HepG2 (cell line): ENCODE measurements around the gene RNF126. TPM values are rescaled to one million over a fixed set of nuclear protein-coding genes. Genes with fewer than 3 reads are reported as not detected.

Experiments
- ATAC-seq: fragments of 200-7000 bp; cut with Tn5 transposase; 3 replicates; pipeline ENCODE4 v1.9.1; 2020; ENCODE audit warnings: mild to moderate bottlenecking, moderate library complexity
- BruUV-seq: library from RNA; stranded (reverse); fragments of 400-500 nt; replicated peaks from 2 replicates; lab custom pipeline; 2021; lab: Mats Ljungman, UMichigan
- CTCF ChIA-PET: fragments of 300-600 bp; formaldehyde crosslinking; extraction: SDS; loops from one replicate; lab custom pipeline; 2021; ENCODE audit warnings: low total read pairs, inconsistent platforms, low intra/inter-chr PET ratio; lab: Yijun Ruan, JAX
- POLR2A ChIA-PET: fragments of 350-600 bp; sonication (Branson Sonifier 250); formaldehyde crosslinking; loops from one replicate; lab custom pipeline; 2020; ENCODE audit warnings: antibody characterized with exemption, inconsistent platforms; lab: Yijun Ruan, JAX
- DNase-seq: peaks from one replicate; pipeline ENCODE4 v3.0.0-alpha.2; 2015; ENCODE audit warnings: low spot score
- FAIRE-seq: peaks from 3 replicates; lab custom pipeline; 2011; peaks lifted over from hg19 to GRCh38; lab: Jason Lieb, UNC
- H2AFZ ChIP-seq: one replicate; pipeline ENCODE4 v1.6.1; 2011; ENCODE audit warnings: low read length, inconsistent platforms
- H3K27ac ChIP-seq: fragments of 300-600 bp; 3 replicates; pipeline ENCODE4 v1.8.0; 2011; ENCODE audit warnings: mixed run types, mild to moderate bottlenecking, mixed read lengths, low read length, inconsistent platforms; ENCODE audit not compliant: insufficient read depth; ENCODE audit errors: extremely low read length
- H3K27me3 ChIP-seq, 2 experiments: fragments of 200-600 bp in 1 of 2; 2 replicates in 1 of 2; 3 replicates in 1 of 2; pipeline versions ENCODE4 v1.6.0 to v1.8.0; 2011; ENCODE audit warnings: low read length in 2 of 2, mild to moderate bottlenecking in 2 of 2, moderate library complexity in 2 of 2, inconsistent platforms in 1 of 2; ENCODE audit not compliant: insufficient read depth in 2 of 2, control insufficient read depth in 1 of 2
- H3K36me3 ChIP-seq, 2 experiments: fragments of 200-600 bp in 1 of 2; replicated peaks in 1 of 2; 2 replicates in 1 of 2; 3 replicates in 1 of 2; pipeline versions ENCODE4 v1.5.1 to v1.8.0; 2011; ENCODE audit warnings: low read length in 2 of 2, inconsistent platforms in 1 of 2; ENCODE audit not compliant: insufficient read depth in 2 of 2, control insufficient read depth in 1 of 2
- H3K4me1 ChIP-seq: 2 replicates; pipeline ENCODE4 v1.5.1; 2012; ENCODE audit warnings: low read length, inconsistent platforms; ENCODE audit not compliant: insufficient read depth
- H3K4me2 ChIP-seq: 2 replicates; pipeline ENCODE4 v1.6.0; 2011; ENCODE audit warnings: low read depth, low read length, inconsistent platforms
- H3K4me3 ChIP-seq, 3 experiments: fragments of 200-600 bp in 1 of 3; sonication (generic), shearing (Covaris generic) in 1 of 3; replicated peaks in 1 of 3; 2 replicates each; pipeline ENCODE4 v1.5.1; 2011 to 2016; ENCODE audit warnings: low read length in 3 of 3, inconsistent platforms in 2 of 3, low read depth in 2 of 3, mild to moderate bottlenecking in 2 of 3, control low read depth in 1 of 3, mixed read lengths in 1 of 3; ENCODE audit not compliant: insufficient read depth in 1 of 3
- H3K79me2 ChIP-seq: one replicate; pipeline ENCODE4 v1.6.1; 2011; ENCODE audit warnings: low read length, inconsistent platforms; ENCODE audit not compliant: insufficient read depth
- H3K9ac ChIP-seq: 2 replicates; pipeline ENCODE4 v1.6.0; 2011; ENCODE audit warnings: mild to moderate bottlenecking, low read depth, low read length, inconsistent platforms; ENCODE audit not compliant: insufficient read depth
- H3K9me3 ChIP-seq: 2 replicates; pipeline ENCODE4 v1.5.1; 2012; ENCODE audit warnings: mild to moderate bottlenecking, low read length
- H4K20me1 ChIP-seq: 2 replicates; pipeline ENCODE4 v1.6.0; 2011; ENCODE audit warnings: inconsistent platforms, mild to moderate bottlenecking, low read length, moderate library complexity; ENCODE audit not compliant: insufficient read depth
- AKAP8 ChIP-seq: sonication (generic); formaldehyde crosslinking; IDR thresholded peaks from 2 replicates; pipeline ENCODE4 v1.5.1; 2020; ENCODE audit warnings: mild to moderate bottlenecking, missing genetic modification reagents
- ARNT ChIP-seq: fragments of 450-650 bp; IDR thresholded peaks from 2 replicates; pipeline ENCODE4 v1.6.1; 2017
- HNRNPL ChIP-seq: fragments of 200-400 bp; formaldehyde crosslinking; IDR thresholded peaks from 2 replicates; pipeline ENCODE4 v1.6.1; 2017; ENCODE audit warnings: mild to moderate bottlenecking, low read depth, low read length
- MLLT10 ChIP-seq: sonication (generic); formaldehyde crosslinking; IDR thresholded peaks from 2 replicates; pipeline ENCODE4 v1.4.0; 2020; ENCODE audit warnings: missing genetic modification reagents
- MYC ChIP-seq: sonication (generic); formaldehyde crosslinking; IDR thresholded peaks from 2 replicates; pipeline ENCODE4 v1.9.0; 2021; ENCODE audit warnings: missing genetic modification reagents, borderline replicate concordance
- PHF20 ChIP-seq: sonication (generic); formaldehyde crosslinking; IDR thresholded peaks from 2 replicates; pipeline ENCODE4 v1.5.0; 2020; ENCODE audit warnings: mild to moderate bottlenecking, missing genetic modification reagents
- PHF21A ChIP-seq: sonication (generic); formaldehyde crosslinking; IDR thresholded peaks from 2 replicates; pipeline ENCODE4 v1.5.0; 2020; ENCODE audit warnings: mild to moderate bottlenecking, missing genetic modification reagents
- POLR2A ChIP-seq, 2 experiments: IDR thresholded peaks; 2 replicates each; pipeline ENCODE4 v1.6.1; 2011; ENCODE audit warnings: low read depth in 2 of 2, low read length in 2 of 2, mild to moderate bottlenecking in 1 of 2, moderate library complexity in 1 of 2; ENCODE audit not compliant: insufficient read depth in 1 of 2
- U2AF1 ChIP-seq: fragments of 200-400 bp; formaldehyde crosslinking; optimal IDR thresholded peaks from 2 replicates; pipeline ENCODE3; 2017; ENCODE audit warnings: mild to moderate bottlenecking, low read depth, low read length
- ZFP37 ChIP-seq: sonication (generic); formaldehyde crosslinking; IDR thresholded peaks from 2 replicates; pipeline ENCODE4 v1.4.0; 2020; ENCODE audit warnings: missing genetic modification reagents, borderline replicate concordance
- ZFX ChIP-seq: sonication (generic); formaldehyde crosslinking; IDR thresholded peaks from 2 replicates; pipeline ENCODE4 v1.4.0; 2020; ENCODE audit warnings: mild to moderate bottlenecking, low read depth, missing genetic modification reagents, moderate library complexity
- ZNF326 ChIP-seq: sonication (generic); formaldehyde crosslinking; IDR thresholded peaks from 2 replicates; pipeline ENCODE4 v1.4.0; 2020; ENCODE audit warnings: missing genetic modification reagents, borderline replicate concordance
- ZNF484 ChIP-seq: sonication (generic); formaldehyde crosslinking; IDR thresholded peaks from 2 replicates; pipeline ENCODE4 v1.5.1; 2020; ENCODE audit warnings: mild to moderate bottlenecking, low read depth, missing genetic modification reagents, borderline replicate concordance
- ZNF598 ChIP-seq: sonication (generic); formaldehyde crosslinking; IDR thresholded peaks from 2 replicates; pipeline ENCODE4 v1.5.1; 2020; ENCODE audit warnings: mild to moderate bottlenecking, missing genetic modification reagents, borderline replicate concordance
- ZNF615 ChIP-seq: sonication (generic); formaldehyde crosslinking; IDR thresholded peaks from 2 replicates; pipeline ENCODE4 v1.5.0; 2020; ENCODE audit warnings: mild to moderate bottlenecking, missing genetic modification reagents, borderline replicate concordance
- ZSCAN12 ChIP-seq: sonication (generic); formaldehyde crosslinking; IDR thresholded peaks from 2 replicates; pipeline ENCODE4 v1.9.0; 2021; ENCODE audit warnings: mild to moderate bottlenecking, missing genetic modification reagents
- ZSCAN22 ChIP-seq: sonication (generic); formaldehyde crosslinking; IDR thresholded peaks from 2 replicates; pipeline ENCODE4 v1.4.0; 2020; ENCODE audit warnings: mild to moderate bottlenecking, missing genetic modification reagents
- WGBS: methylation state at CpG from one replicate; pipeline ENCODE4 v1.1.6; 2017; ENCODE audit warnings: low lambda C conversion rate; 5-methylcytosine and 5-hydroxymethylcytosine counted together
- in situ Hi-C: cut with HindIII; loops from 2 replicates; pipeline ENCODE4 v1.10.0; 2017; ENCODE audit warnings: low pct_unique_long_range_greater_than_20kb; ENCODE audit not compliant: extremely low pct_ligation_motif_present
- intact Hi-C: fragments of 100-400 bp; cut with micrococcal nuclease; formaldehyde crosslinking; loops from one replicate; pipeline ENCODE4 v1.10.0; 2022; ENCODE audit not compliant: unreplicated experiment
- polyA plus RNA-seq, 8 experiments: library from polyadenylated mRNA; depleted of rRNA in 3 of 8; stranded (reverse) in 7 of 8; unstranded in 1 of 8; fragments of >200 nt; fragmentation: Illumina TruSeq in 4 of 8; extraction: Trizol in 4 of 8; gene quantifications; 2 replicates each; pipeline versions ENCODE4 v1.2.1 to v1.2.3, GENCODE V29; 2011 to 2016; ENCODE audit warnings: low read depth in 4 of 8, missing spikeins in 1 of 8, mixed read lengths in 1 of 8; ENCODE audit not compliant: insufficient read depth in 1 of 8
- total RNA-seq, 5 experiments: library from RNA; depleted of rRNA; stranded (reverse); fragments of >200 nt; fragmentation: Illumina TruSeq; extraction: Trizol; gene quantifications; 2 replicates each; pipeline ENCODE4 v1.2.3, GENCODE V29; 2016; ENCODE audit warnings: low read depth in 1 of 5
- TF ChIP-seq, protein P1 (sequence below): sonication (generic); formaldehyde crosslinking; IDR thresholded peaks from 2 replicates; pipeline ENCODE4 v1.4.0; 2020; ENCODE audit warnings: missing genetic modification reagents, borderline replicate concordance

Gene RNF126
- total and polyA plus RNA-seq, 2 of the 13 experiments (the other 11 are each of a cell fraction or from before 2014, with no cell fraction given): 23.2 to 34.0 TPM

DNA sequence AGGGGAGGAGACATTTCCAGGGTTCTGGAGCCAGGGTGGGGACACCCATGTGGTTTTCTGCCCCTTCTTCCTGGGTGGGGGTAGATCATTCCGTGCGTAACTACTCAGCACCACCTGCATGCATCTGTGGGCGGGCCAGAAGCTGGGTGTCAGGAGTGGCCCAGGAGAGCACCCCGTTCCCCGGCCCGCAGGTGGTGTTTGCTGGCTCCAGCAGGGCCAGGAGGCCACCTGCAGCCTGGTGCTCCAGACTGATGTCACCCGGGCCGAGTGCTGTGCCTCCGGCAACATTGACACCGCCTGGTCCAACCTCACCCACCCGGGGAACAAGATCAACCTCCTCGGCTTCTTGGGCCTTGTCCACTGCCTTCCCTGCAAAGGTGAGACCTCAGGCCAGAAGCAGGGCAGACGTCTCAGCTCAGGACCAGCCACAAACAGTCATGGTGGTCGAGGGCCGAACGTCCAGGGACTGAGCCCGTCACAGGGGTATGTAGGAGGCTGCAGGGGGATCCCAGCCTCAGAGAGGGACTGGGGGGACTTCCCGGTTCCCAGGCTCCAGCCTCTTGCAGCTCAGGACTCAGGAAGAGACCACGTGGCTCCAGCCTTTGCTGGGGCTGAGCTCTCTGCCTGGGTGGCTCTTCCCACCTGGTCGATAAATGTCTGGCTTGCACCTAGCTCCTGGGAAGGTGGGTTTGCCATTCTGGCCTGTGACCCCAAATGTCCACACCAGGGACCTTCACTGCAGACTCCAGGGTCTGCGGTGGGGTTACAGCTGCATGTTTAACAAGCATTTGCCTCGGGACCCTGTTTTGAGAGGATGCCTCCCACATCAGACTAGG is 14.8 kb upstream of the RNF126 start (continued):
- TF ChIP-seq PHF20 (0 out of 2 replicates have a peak, but pooled peaks have one; percentile 28), AKAP8 (CRISPR knock-in tag) (peak; percentile 93), ZNF484 (CRISPR knock-in tag) (no peak), POLR2A (IDR thresholded peaks at IDR 0.05; ENCODE audit: insufficient read depth in 1 of 2, low read depth in 2 of 2, low read length in 2 of 2) (peak in 1 of 2 experiments; percentile 27; a peak in 1 of 4 replicates), ZFP37 (no peak), ZNF326 (peak; percentile 84; the same call in 1 of the 2 replicates), ZSCAN22 (CRISPR knock-in tag) (0 out of 2 replicates have a peak, but pooled peaks have one; percentile 65), ZFX (CRISPR knock-in tag) (0 out of 2 replicates have a peak, but pooled peaks have one; percentile 25), PHF21A (no peak), HNRNPL (peak; percentile 11; the same call in 1 of the 2 replicates), ZNF598 (CRISPR knock-in tag) (0 out of 2 replicates have a peak, but pooled peaks have one; percentile 25), MLLT10 (CRISPR knock-in tag) (no peak), ZSCAN12 (CRISPR knock-in tag) (no peak), MYC (CRISPR knock-in tag) (0 out of 2 replicates have a peak, but pooled peaks have one; percentile 15)

DNA sequence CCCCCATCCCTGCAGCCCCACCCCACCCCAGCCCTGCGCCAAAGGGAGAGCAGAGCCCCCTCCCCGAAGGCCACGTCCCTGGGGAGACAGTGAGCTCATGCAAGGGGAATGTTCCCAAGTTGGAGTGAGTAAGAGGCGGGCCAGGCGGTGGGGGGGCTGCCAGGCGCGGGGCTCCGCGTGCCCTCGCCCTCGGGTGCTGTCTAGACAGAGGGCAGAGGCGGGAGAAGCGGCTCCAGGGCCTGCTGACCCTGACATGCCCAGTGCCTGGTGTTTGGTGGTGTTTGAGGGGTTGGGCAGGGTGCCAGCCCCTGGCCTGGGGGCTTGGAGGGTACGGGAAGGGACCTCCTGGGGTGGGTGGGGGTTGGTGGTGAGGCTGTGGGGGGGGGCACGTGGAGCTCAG is 14.2 kb upstream of the RNF126 start:
- Histone ChIP-seq H3K27me3 (peaks cover 0 to 7% of the 10 kb centered on the region in 2 experiments; a peak in 1 of 5 replicates), H2AFZ (no peak overlapping the region), H3K9me3 (no peaks in the 10 kb centered on the region), H3K4me2 (peak overlapping the region; percentile 88), H3K79me2 (no peaks in the 10 kb centered on the region), H3K4me3 (peak overlapping the region; percentile 42 to 76 (median 69); a peak in 4 of 6 replicates), H4K20me1 (no peaks in the 10 kb centered on the region), H3K27ac (no peak overlapping the region), H3K4me1 (peaks cover 68% of the 10 kb centered on the region), H3K36me3 (no peaks in the 10 kb centered on the region), H3K9ac (no peak overlapping the region)
- no TSS peak for BruUV-seq
- ChIA-PET POLR2A (interaction anchor here (0.9 to 5.3 kb wide), 7 partner anchors 8 to 76 kb away, joined by 3 to 27 read pairs (median 5); partner anchors contain the start of genes PALM and RNF126), CTCF (no interaction called here)
- DNase-seq: peak; percentile 38
- no peak for FAIRE-seq
- in situ Hi-C loops: no loop called here
- WGBS: 17% methylated on average over 2 of the region's 15 CpGs
- intact Hi-C loops: no loop called here
- 0 out of 3 replicates have a peak, but pooled peaks have one; percentile 1 for ATAC-seq
- TF ChIP-seq U2AF1 (no peak), ZNF615 (CRISPR knock-in tag) (no peak), ARNT (no peak)
- TF ChIP-seq, protein P1, sequence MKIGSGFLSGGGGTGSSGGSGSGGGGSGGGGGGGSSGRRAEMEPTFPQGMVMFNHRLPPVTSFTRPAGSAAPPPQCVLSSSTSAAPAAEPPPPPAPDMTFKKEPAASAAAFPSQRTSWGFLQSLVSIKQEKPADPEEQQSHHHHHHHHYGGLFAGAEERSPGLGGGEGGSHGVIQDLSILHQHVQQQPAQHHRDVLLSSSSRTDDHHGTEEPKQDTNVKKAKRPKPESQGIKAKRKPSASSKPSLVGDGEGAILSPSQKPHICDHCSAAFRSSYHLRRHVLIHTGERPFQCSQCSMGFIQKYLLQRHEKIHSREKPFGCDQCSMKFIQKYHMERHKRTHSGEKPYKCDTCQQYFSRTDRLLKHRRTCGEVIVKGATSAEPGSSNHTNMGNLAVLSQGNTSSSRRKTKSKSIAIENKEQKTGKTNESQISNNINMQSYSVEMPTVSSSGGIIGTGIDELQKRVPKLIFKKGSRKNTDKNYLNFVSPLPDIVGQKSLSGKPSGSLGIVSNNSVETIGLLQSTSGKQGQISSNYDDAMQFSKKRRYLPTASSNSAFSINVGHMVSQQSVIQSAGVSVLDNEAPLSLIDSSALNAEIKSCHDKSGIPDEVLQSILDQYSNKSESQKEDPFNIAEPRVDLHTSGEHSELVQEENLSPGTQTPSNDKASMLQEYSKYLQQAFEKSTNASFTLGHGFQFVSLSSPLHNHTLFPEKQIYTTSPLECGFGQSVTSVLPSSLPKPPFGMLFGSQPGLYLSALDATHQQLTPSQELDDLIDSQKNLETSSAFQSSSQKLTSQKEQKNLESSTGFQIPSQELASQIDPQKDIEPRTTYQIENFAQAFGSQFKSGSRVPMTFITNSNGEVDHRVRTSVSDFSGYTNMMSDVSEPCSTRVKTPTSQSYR (CRISPR knock-in tag): no peak
